Rectal smooth muscle tissue (tissue), 1 donor: ENCODE results near the gene SPSB3.

Experiments
- H3K27ac ChIP-seq: one replicate; pipeline ENCODE4 v1.7.0; 2013; ENCODE audit warnings: low read depth, low read length, inconsistent platforms
- H3K27me3 ChIP-seq: one replicate; pipeline ENCODE4 v1.7.0; 2013; ENCODE audit warnings: low read length; ENCODE audit not compliant: control insufficient read depth, insufficient read depth
- H3K36me3 ChIP-seq: one replicate; pipeline ENCODE4 v1.7.0; 2013; ENCODE audit warnings: low read length; ENCODE audit not compliant: control insufficient read depth, insufficient read depth
- H3K4me1 ChIP-seq: one replicate; pipeline ENCODE4 v1.7.0; 2013; ENCODE audit warnings: low read length; ENCODE audit not compliant: control insufficient read depth, insufficient read depth
- H3K4me3 ChIP-seq: one replicate; pipeline ENCODE4 v1.7.0; 2013; ENCODE audit warnings: low read length
- H3K9ac ChIP-seq: one replicate; pipeline ENCODE4 v1.7.0; 2013; ENCODE audit warnings: low read length

SPSB3 gene

DNA sequence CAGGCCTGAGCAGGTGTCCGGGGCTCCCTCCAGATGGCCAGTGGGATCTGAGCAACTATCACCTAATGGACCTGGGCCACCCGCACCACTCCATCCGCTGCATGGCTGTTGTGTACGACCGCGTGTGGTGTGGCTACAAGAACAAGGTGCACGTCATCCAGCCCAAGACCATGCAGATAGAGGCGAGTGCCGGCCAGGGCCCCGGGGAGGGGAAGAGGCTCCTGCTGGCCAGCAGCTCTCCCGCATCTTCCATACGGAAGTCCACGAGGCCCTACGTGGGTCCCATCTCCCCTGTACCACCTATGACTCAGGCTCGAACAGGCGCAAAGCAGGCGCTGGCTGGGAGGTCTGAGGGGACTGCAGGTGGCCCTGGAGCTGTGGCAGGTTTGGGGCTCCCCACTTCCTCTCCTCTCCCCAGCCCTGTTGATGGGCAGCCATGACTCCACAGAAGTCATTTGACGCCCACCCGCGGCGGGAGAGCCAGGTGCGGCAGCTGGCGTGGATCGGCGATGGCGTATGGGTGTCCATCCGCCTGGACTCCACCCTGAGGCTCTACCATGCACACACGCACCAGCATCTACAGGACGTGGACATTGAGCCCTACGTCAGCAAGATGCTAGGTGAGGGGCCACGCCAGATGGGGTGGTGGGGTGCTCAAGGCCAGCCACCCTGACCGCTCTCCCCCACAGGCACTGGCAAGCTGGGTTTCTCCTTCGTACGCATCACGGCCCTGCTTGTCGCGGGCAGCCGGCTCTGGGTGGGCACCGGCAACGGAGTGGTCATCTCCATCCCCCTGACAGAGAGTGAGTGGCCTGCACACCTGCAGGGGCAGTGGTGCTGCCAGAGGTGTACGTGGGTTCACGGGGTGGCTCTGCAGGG is 15.0 kb downstream of the SPSB3 start:
- no peak overlapping the region for H3K27ac ChIP-seq
- H3K9ac ChIP-seq = no peak overlapping the region
- H3K36me3 ChIP-seq = peaks cover 45% of the 10 kb centered on the region
- H3K4me1 ChIP-seq = peaks cover 6% of the 10 kb centered on the region
- no peaks in the 10 kb centered on the region for H3K27me3 ChIP-seq
- no peak overlapping the region for H3K4me3 ChIP-seq

DNA sequence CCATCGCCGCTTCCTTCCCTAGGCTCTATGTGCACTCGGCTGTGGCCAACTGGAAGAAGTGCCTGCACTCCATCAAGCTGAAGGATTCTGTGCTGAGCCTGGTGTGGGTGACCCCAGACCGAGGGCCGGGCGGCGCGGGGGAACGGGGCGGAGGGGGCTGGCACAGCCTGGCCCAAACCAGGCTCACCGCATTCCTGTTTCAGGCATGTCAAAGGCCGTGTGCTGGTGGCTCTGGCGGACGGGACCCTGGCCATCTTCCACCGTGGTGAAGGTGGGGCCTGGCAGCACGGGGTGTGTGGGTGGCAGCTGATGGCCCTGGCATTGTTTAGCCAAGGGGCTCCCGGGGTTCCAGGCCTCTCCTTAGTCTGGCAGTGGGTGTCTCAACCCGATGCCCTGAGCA is 15.7 kb downstream of the SPSB3 start:
- Histone ChIP-seq H3K4me1 (no peaks in the 10 kb centered on the region), H3K4me3 (no peak overlapping the region), H3K27me3 (no peaks in the 10 kb centered on the region), H3K9ac (no peak overlapping the region), H3K36me3 (peaks cover 46% of the 10 kb centered on the region), H3K27ac (no peak overlapping the region)

DNA sequence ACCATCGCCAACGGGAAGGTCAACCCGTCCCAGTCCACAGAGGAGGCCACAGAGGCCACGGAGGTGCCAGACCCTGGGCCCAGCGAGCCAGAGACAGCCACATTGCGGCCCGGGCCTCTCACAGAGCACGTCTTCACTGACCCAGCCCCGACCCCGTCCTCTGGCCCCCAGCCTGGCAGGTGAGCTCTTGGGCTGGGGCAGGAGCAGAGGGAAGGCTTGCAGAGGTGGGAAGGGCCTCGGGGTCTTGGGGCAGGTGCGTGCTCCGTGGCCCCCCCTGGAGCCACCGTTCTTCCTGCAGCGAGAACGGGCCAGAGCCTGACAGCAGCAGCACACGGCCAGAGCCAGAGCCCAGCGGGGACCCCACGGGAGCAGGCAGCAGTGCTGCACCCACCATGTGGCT is 16.1 kb downstream of the SPSB3 start:
- no peak overlapping the region for H3K27ac ChIP-seq
- peaks cover 48% of the 10 kb centered on the region for H3K36me3 ChIP-seq
- no peaks in the 10 kb centered on the region for H3K4me1 ChIP-seq
- no peak overlapping the region for H3K4me3 ChIP-seq
- H3K9ac ChIP-seq = no peak overlapping the region
- H3K27me3 ChIP-seq = no peaks in the 10 kb centered on the region

- Histone ChIP-seq H3K9ac (no peak overlapping the region), H3K4me3 (no peak overlapping the region), H3K27me3 (no peaks in the 10 kb centered on the region), H3K36me3 (peaks cover 48% of the 10 kb centered on the region), H3K4me1 (no peaks in the 10 kb centered on the region), H3K27ac (no peak overlapping the region)
Measured at GRCh38 chr16:1765826-1766225, 16.5 kb downstream of the SPSB3 start.

GRCh38 chr16:1764971-1765370 is 17.4 kb downstream of the SPSB3 start:
- no peaks in the 10 kb centered on the region for H3K27me3 ChIP-seq
- H3K27ac ChIP-seq = no peak overlapping the region
- no peaks in the 10 kb centered on the region for H3K4me1 ChIP-seq
- no peak overlapping the region for H3K4me3 ChIP-seq
- H3K36me3 ChIP-seq = peaks cover 48% of the 10 kb centered on the region
- no peak overlapping the region for H3K9ac ChIP-seq

- H3K4me3 ChIP-seq = no peak overlapping the region
- H3K9ac ChIP-seq = no peak overlapping the region
- no peak overlapping the region for H3K27ac ChIP-seq
- H3K36me3 ChIP-seq = peaks cover 48% of the 10 kb centered on the region
- H3K27me3 ChIP-seq = no peaks in the 10 kb centered on the region
- H3K4me1 ChIP-seq = no peaks in the 10 kb centered on the region
Measured at GRCh38 chr16:1763521-1764511, 18.6 kb downstream of the SPSB3 start.

DNA sequence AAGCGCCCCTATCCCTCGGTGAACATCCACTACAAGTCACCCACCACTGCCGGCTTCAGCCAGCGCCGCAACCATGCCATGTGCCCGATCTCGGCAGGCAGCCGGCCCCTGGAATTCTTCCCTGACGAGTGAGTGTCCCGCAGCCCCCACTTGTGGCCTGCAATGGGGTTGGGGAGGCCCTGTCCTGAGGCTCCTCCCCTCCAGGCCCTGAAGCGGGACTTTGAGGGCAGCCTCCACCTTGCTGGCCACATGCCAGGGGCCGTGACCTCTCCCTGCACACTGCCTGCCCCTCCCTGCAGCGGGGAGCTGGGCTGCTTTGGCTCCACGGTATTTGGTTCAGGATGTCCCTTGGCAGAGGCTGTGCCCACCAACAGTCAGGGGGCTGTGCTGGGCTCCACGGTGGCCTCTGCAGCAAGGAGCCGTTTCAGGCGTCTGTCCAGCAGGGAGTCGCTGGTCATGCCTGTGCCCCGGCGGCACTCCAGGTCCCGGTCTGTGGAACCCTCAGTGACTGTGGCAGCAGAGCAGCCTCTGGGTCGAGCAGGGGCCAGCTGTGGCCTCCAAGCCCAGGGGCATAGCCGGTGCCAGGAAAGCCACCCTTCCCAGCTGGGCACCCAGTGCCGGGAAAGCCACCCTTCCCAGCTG is 19.4 kb downstream of the SPSB3 start:
- H3K4me3 ChIP-seq = no peak overlapping the region
- H3K27me3 ChIP-seq = no peaks in the 10 kb centered on the region
- no peak overlapping the region for H3K9ac ChIP-seq
- H3K27ac ChIP-seq = no peak overlapping the region
- no peaks in the 10 kb centered on the region for H3K4me1 ChIP-seq
- peaks cover 41% of the 10 kb centered on the region for H3K36me3 ChIP-seq

GRCh38 chr16:1762196-1762878 is 20.0 kb downstream of the SPSB3 start:
- Histone ChIP-seq H3K36me3 (peaks cover 36% of the 10 kb centered on the region), H3K27me3 (no peaks in the 10 kb centered on the region)

GRCh38 chr16:1761751-1762150 is 20.6 kb downstream of the SPSB3 start:
- Histone ChIP-seq H3K4me1 (no peaks in the 10 kb centered on the region), H3K27ac (no peak overlapping the region), H3K36me3 (peaks cover 30% of the 10 kb centered on the region), H3K4me3 (no peak overlapping the region), H3K9ac (no peak overlapping the region), H3K27me3 (no peaks in the 10 kb centered on the region)

More at GRCh38 chr16:1762196-1762878, 20.0 kb downstream of the SPSB3 start:
- no peak overlapping the region for H3K9ac ChIP-seq
- H3K4me1 ChIP-seq = no peaks in the 10 kb centered on the region
- H3K4me3 ChIP-seq = no peak overlapping the region
- no peak overlapping the region for H3K27ac ChIP-seq

DNA sequence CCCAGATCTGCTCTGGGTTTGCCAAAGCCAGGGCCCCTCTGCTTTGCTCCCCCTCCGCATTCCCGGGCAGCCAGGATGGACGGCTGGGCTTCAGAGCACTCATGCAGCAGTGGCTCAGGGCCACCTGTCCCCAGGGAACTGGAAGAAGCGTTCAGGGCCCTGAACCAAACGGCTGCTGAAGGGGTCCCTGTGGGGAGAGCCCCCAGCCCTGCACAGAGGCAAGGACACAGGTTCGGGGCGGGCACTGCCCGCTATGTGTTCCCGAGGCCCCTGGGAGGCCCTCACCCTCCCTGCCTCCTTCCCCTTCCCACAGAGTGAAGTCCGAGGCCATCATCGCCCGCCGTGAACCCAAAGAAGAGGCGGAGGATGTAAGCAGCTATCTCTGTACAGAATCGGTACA is 21.5 kb downstream of the SPSB3 start:
- no peak overlapping the region for H3K27ac ChIP-seq
- peaks cover 24% of the 10 kb centered on the region for H3K36me3 ChIP-seq

GRCh38 chr16:1759511-1759910 is 22.9 kb downstream of the SPSB3 start:
- Histone ChIP-seq H3K36me3 (peaks cover 15% of the 10 kb centered on the region), H3K27me3 (no peaks in the 10 kb centered on the region), H3K4me3 (no peak overlapping the region), H3K27ac (no peak overlapping the region), H3K9ac (no peak overlapping the region), H3K4me1 (no peaks in the 10 kb centered on the region)

More for the DNA sequence above, 21.5 kb downstream of the SPSB3 start:
- H3K9ac ChIP-seq = no peak overlapping the region
- H3K4me1 ChIP-seq = no peaks in the 10 kb centered on the region
- H3K4me3 ChIP-seq = no peak overlapping the region
- H3K27me3 ChIP-seq = no peaks in the 10 kb centered on the region
